Endothelial cell (in vitro differentiated cells): ENCODE results near the gene STAT3. TPM values are rescaled to one million over a fixed set of nuclear protein-coding genes. Genes with fewer than 3 reads are reported as not detected.

Experiments used
- DNase-seq: peaks from one replicate; pipeline ENCODE4 v3.0.0; 2021; ENCODE audit warnings: low spot score
- H3K27ac Mint-ChIP-seq: one replicate; pipeline ENCODE4 v1.8.0; 2021; ENCODE audit warnings: mixed read lengths, inconsistent platforms; ENCODE audit not compliant: unreplicated experiment
- H3K27me3 Mint-ChIP-seq: one replicate; pipeline ENCODE4 v1.8.0; 2021; ENCODE audit warnings: mild to moderate bottlenecking, moderate library complexity, mixed read lengths, inconsistent platforms; ENCODE audit not compliant: unreplicated experiment
- H3K36me3 Mint-ChIP-seq: one replicate; pipeline ENCODE4 v1.8.0; 2021; ENCODE audit warnings: mild to moderate bottlenecking, low read depth, mixed read lengths, inconsistent platforms; ENCODE audit not compliant: unreplicated experiment
- H3K4me1 Mint-ChIP-seq: one replicate; pipeline ENCODE4 v1.8.0; 2021; ENCODE audit warnings: mild to moderate bottlenecking, mixed read lengths, inconsistent platforms; ENCODE audit not compliant: unreplicated experiment
- H3K4me3 Mint-ChIP-seq: one replicate; pipeline ENCODE4 v1.8.0; 2021; ENCODE audit warnings: mild to moderate bottlenecking, mixed read lengths, inconsistent platforms; ENCODE audit not compliant: unreplicated experiment
- H3K9me3 Mint-ChIP-seq: one replicate; pipeline ENCODE4 v1.8.0; 2021; ENCODE audit warnings: mixed read lengths, inconsistent platforms; ENCODE audit not compliant: unreplicated experiment
- total RNA-seq: library from RNA; stranded (reverse); fragmentation: NEBNext Ultra II Directional; extraction: Animal tissue kit (Norgen Biotek cat#: 25700); gene quantifications from one replicate; pipeline ENCODE4 v1.2.1, GENCODE V29; 2021; ENCODE audit not compliant: unreplicated experiment
- TF ChIP-seq, protein P1 (sequence below): fragments of 200-600 bp; sonication (generic); IDR thresholded peaks from one replicate; pipeline ENCODE4 v1.5.0; 2021; ENCODE audit warnings: antibody characterized with exemption; ENCODE audit not compliant: unreplicated experiment

Gene STAT3
- total RNA-seq, 1 donor from 2014 or later, result 160 TPM

DNA sequence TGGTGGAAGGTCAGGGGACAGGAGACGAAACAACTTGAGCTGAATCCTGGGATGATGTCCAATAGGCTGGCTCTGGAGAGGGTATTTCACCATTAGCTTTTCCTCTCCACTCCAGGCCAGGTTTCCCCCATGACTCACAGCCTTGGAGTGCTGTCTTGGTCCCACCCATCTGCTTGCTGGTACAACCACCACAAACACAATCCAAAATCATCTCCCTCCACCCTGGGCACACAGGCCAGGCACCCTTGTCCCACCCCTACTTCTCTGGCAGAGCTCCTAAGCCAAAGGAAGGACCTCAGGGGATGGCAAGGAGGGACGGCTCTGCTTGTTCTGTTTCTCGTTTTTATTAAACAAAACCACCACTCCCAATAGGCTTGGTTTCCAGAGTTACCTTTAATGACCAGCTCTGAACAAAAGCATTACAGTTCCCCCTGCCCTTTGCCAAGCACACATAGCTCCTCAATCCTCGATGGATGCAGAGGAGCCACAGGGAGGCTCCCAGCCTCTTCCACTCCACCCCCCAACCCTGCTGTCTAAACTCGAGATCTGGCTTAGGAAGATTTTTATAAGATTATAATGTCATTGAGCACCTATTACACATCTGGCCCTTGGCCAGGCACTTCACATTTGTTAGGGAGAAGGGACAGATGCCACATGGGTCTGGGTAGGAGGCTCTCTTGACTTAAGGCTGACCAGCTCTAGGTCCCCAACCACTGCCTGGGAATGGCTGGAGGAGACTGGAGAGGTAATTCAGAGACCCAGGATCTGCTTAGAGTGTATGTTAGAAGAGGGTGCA is 21.5 kb upstream of the STAT3 start:
- Mint-ChIP-seq H3K4me1 (peaks cover 54% of the 10 kb centered on the region), H3K27me3 (peaks cover 6% of the 10 kb centered on the region), H3K9me3 (no peaks in the 10 kb centered on the region), H3K36me3 (peaks cover 11% of the 10 kb centered on the region), H3K27ac (peak overlapping the region; percentile 75), H3K4me3 (peak overlapping the region; percentile 44)
- DNase-seq, result no peak
- TF ChIP-seq, protein P1, sequence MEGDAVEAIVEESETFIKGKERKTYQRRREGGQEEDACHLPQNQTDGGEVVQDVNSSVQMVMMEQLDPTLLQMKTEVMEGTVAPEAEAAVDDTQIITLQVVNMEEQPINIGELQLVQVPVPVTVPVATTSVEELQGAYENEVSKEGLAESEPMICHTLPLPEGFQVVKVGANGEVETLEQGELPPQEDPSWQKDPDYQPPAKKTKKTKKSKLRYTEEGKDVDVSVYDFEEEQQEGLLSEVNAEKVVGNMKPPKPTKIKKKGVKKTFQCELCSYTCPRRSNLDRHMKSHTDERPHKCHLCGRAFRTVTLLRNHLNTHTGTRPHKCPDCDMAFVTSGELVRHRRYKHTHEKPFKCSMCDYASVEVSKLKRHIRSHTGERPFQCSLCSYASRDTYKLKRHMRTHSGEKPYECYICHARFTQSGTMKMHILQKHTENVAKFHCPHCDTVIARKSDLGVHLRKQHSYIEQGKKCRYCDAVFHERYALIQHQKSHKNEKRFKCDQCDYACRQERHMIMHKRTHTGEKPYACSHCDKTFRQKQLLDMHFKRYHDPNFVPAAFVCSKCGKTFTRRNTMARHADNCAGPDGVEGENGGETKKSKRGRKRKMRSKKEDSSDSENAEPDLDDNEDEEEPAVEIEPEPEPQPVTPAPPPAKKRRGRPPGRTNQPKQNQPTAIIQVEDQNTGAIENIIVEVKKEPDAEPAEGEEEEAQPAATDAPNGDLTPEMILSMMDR, result no peak

DNA sequence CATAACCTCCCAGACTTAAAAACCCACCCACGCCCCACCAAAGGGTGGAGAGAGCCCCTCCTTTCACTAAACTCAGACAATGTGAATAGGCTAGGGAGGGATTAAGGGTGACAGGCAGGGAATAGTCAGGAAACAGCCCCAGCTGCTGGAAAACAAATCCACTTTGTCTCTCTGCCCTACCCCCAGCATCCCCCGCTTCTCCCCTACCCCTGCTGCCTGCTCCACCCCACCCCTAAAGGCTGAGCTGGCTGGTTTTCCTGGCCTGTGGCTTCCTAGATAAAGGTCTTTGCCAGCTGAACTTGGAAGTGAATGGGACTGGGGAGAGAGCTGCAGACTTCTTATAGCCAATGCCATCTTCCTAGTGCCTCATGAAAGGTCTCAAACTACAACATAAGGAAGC is 19.8 kb upstream of the STAT3 start:
- peak; percentile 60 for DNase-seq
- TF ChIP-seq, protein P1, result no peak
- Mint-ChIP-seq H3K36me3 (peaks cover 23% of the 10 kb centered on the region), H3K4me3 (peak overlapping the region; percentile 56), H3K27ac (peak overlapping the region; percentile 96), H3K27me3 (peaks cover 10% of the 10 kb centered on the region), H3K9me3 (no peaks in the 10 kb centered on the region), H3K4me1 (peaks cover 59% of the 10 kb centered on the region)

DNA sequence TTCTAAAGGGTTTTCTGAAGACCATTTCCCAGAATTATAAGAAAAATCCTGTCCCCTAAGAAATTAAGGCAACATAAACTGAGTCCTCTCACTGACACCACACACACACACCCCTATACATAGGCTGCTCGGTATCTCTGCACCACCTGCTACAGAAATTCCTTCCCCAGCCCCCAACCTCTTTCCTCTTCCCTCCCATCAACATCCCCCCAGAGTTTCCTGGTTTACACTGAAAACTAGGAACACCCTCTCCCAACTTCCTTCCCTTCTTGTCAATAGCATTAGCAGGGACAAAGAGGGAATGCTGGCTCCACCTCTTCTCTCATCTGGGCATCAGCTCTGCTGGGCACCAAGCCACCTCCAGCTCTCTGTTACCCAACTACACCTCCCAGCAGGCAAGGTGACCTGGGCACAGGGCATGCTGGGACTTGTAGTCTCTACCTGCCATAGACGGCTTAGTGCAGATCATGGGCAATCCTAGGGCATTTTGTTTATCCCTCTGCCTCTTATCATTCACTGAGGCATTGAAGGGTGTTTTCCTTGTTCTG is 19.1 kb upstream of the STAT3 start:
- peaks cover 66% of the 10 kb centered on the region for H3K4me1 Mint-ChIP-seq
- peaks cover 10% of the 10 kb centered on the region for H3K27me3 Mint-ChIP-seq
- TF ChIP-seq, protein P1, result no peak
- peak; percentile 71 for DNase-seq
- H3K4me3 Mint-ChIP-seq, result peak overlapping the region; percentile 79
- peaks cover 24% of the 10 kb centered on the region for H3K36me3 Mint-ChIP-seq
- no peaks in the 10 kb centered on the region for H3K9me3 Mint-ChIP-seq
- peak overlapping the region; percentile 96 for H3K27ac Mint-ChIP-seq

DNA sequence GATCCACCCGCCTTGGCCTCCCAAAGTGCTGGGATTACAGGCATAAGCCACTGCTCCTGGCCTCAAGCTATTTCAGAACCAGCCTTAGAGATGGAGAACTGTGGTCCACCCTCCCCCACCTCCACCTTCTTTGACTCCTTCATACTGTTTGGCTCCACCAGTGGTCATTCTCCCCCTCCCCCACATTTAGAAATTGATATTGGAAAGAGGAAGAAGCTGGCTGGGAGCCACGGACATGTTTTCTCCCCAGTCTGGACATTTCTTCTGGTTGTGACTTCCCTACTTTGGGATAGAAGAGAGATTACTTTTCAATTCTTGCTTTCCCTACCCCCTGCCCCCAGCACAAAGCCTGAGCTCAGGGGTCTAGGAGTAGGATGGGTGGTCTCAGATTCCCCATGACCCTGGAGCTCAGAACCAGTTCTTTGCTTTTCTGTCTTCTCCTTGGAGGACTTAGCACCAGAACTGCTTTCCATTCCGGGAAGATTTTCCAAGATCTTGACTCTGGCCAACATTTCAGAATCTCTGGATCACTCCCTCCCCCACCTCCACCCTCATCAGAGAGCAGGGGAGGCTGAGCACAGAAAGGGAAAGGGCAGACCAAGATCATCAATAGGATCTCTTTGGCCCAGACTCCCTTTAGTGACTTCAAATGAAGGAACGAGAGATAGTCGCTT is 18.5 kb upstream of the STAT3 start:
- peaks cover 8% of the 10 kb centered on the region for H3K27me3 Mint-ChIP-seq
- H3K4me3 Mint-ChIP-seq, result peak overlapping the region; percentile 79
- no peak for DNase-seq
- peaks cover 67% of the 10 kb centered on the region for H3K4me1 Mint-ChIP-seq
- H3K9me3 Mint-ChIP-seq, result no peaks in the 10 kb centered on the region
- H3K27ac Mint-ChIP-seq, result peak overlapping the region; percentile 96
- TF ChIP-seq, protein P1, result no peak
- peaks cover 27% of the 10 kb centered on the region for H3K36me3 Mint-ChIP-seq
